Keratinocyte (primary cell): ENCODE data around the gene FOXL2. TPM values are rescaled to one million over a fixed set of nuclear protein-coding genes. Genes with fewer than 3 reads are reported as not detected.

Experiments
- DNase-seq: peaks from one replicate; pipeline ENCODE4 v3.0.0-alpha.2; 2011; ENCODE audit warnings: low read depth, missing footprints, low spot score
- FAIRE-seq: peaks from 2 replicates; lab custom pipeline; 2011; peaks lifted over from hg19 to GRCh38; lab: Jason Lieb, UNC
- H2AFZ ChIP-seq: 2 replicates; pipeline ENCODE4 v1.6.0; 2012; ENCODE audit warnings: low read length, control low read depth, inconsistent platforms; ENCODE audit not compliant: control insufficient read depth
- H3K27ac ChIP-seq: 2 replicates; pipeline ENCODE4 v1.5.1; 2011; ENCODE audit warnings: low read length; ENCODE audit not compliant: control insufficient read depth, insufficient read depth
- H3K27me3 ChIP-seq: 3 replicates; pipeline ENCODE4 v1.6.0; 2011; ENCODE audit warnings: low read length; ENCODE audit not compliant: control insufficient read depth, insufficient read depth; ENCODE audit errors: extremely low read depth
- H3K36me3 ChIP-seq, 2 experiments: 2 replicates in 1 of 2; 3 replicates in 1 of 2; pipeline ENCODE4 v1.5.1; 2011; ENCODE audit warnings: low read length in 2 of 2, mild to moderate bottlenecking in 1 of 2; ENCODE audit not compliant: control insufficient read depth in 2 of 2, insufficient read depth in 2 of 2; ENCODE audit errors: extremely low read depth in 1 of 2
- H3K4me1 ChIP-seq: 3 replicates; pipeline ENCODE4 v1.5.1; 2011; ENCODE audit warnings: low read length; ENCODE audit not compliant: control insufficient read depth, insufficient read depth; ENCODE audit errors: extremely low read depth
- H3K4me2 ChIP-seq: 3 replicates; pipeline ENCODE4 v1.6.0; 2011; ENCODE audit warnings: low read depth, low read length; ENCODE audit not compliant: control insufficient read depth, insufficient read depth; ENCODE audit errors: extremely low read depth
- H3K4me3 ChIP-seq, 3 experiments: fragments of 200-600 bp in 1 of 3; sonication (generic) in 1 of 3; 2 replicates in 2 of 3; 3 replicates in 1 of 3; pipeline ENCODE4 v1.5.1; 2011 to 2016; ENCODE audit warnings: low read length in 3 of 3, mild to moderate bottlenecking in 3 of 3, control low read depth in 2 of 3, inconsistent platforms in 1 of 3, low read depth in 1 of 3, mixed read lengths in 1 of 3, mixed run types in 1 of 3, moderate library complexity in 1 of 3; ENCODE audit not compliant: control insufficient read depth in 2 of 3, insufficient read depth in 2 of 3; ENCODE audit errors: extremely low read depth in 1 of 3
- H3K79me2 ChIP-seq: 2 replicates; pipeline ENCODE4 v1.6.0; 2012; ENCODE audit warnings: low read length; ENCODE audit not compliant: control insufficient read depth, insufficient read depth
- H3K9ac ChIP-seq: 3 replicates; pipeline ENCODE4 v1.6.0; 2011; ENCODE audit warnings: low read length; ENCODE audit not compliant: control insufficient read depth, insufficient read depth; ENCODE audit errors: extremely low read depth
- H3K9me1 ChIP-seq: 3 replicates; pipeline ENCODE4 v1.6.0; 2011; ENCODE audit warnings: low read length; ENCODE audit not compliant: control insufficient read depth, insufficient read depth; ENCODE audit errors: extremely low read depth
- H3K9me3 ChIP-seq: 2 replicates; pipeline ENCODE4 v1.5.1; 2012; ENCODE audit warnings: low read depth, low read length; ENCODE audit not compliant: control insufficient read depth
- H4K20me1 ChIP-seq: 3 replicates; pipeline ENCODE4 v1.6.0; 2011; ENCODE audit warnings: low read length; ENCODE audit not compliant: control insufficient read depth, insufficient read depth; ENCODE audit errors: extremely low read depth
- CTCF ChIP-seq, 3 experiments: IDR thresholded peaks in 1 of 3; conservative IDR thresholded peaks in 1 of 3; optimal IDR thresholded peaks in 1 of 3; 2 replicates in 2 of 3; 3 replicates in 1 of 3; pipeline versions ENCODE3 to v1.5.1; 2011; ENCODE audit warnings: low read length in 3 of 3, mild to moderate bottlenecking in 3 of 3, moderate library complexity in 2 of 3, control low read depth in 1 of 3, inconsistent platforms in 1 of 3; ENCODE audit not compliant: insufficient read depth in 2 of 3; ENCODE audit errors: extremely low read depth in 1 of 3
- EZH2 ChIP-seq: IDR thresholded peaks from one replicate; pipeline ENCODE4 v1.6.1; 2012; ENCODE audit warnings: inconsistent platforms, mild to moderate bottlenecking, low read length, moderate library complexity
- dilution Hi-C: fragments of 300-500 bp; cut with MboI; formaldehyde crosslinking; loops from one replicate; pipeline ENCODE4 v1.7.0; 2020; ENCODE audit warnings: low sequenced_read_pairs; ENCODE audit not compliant: extremely low pct_ligation_motif_present
- polyA plus RNA-seq, 5 experiments: library from polyadenylated mRNA; depleted of rRNA in 3 of 5; stranded (reverse) in 3 of 5; stranded (forward) in 1 of 5; unstranded in 1 of 5; fragments of >200 nt; gene quantifications; 1 replicate in 1 of 5; 2 replicates in 3 of 5; 3 replicates in 1 of 5; pipeline versions ENCODE4 v1.2.1 to v1.2.3, GENCODE V29; 2011 to 2012; ENCODE audit warnings: missing spikeins in 2 of 5, low read depth in 1 of 5, low replicate concordance in 1 of 5

Gene FOXL2
- polyA plus RNA-seq, 1 donor (not counting 4 experiments of a cell fraction or from before 2014, with no cell fraction given) = 0.25 TPM

- H3K27me3 ChIP-seq = peaks cover 30% of the 10 kb centered on the region
Observed at GRCh38 chr3:138962854-138963560, 16.1 kb upstream of the FOXL2 start.

GRCh38 chr3:138960417-138960852 lies 13.5 kb upstream of the FOXL2 start:
- no peak overlapping the region for H3K4me3 ChIP-seq
- no peaks in the 10 kb centered on the region for H4K20me1 ChIP-seq
- H3K27ac ChIP-seq = no peak overlapping the region
- TF ChIP-seq CTCF (optimal IDR thresholded peaks at IDR 0.05 in 1 of 3, IDR thresholded peaks at IDR 0.05 in 1 of 3, conservative IDR thresholded peaks at IDR 0.05 in 1 of 3; ENCODE audit: extremely low read depth in 1 of 3, insufficient read depth in 2 of 3, low read length in 3 of 3) = no peak
- TF ChIP-seq EZH2 = peak; percentile 63
- H3K9me1 ChIP-seq = no peaks in the 10 kb centered on the region
- H3K9me3 ChIP-seq = no peaks in the 10 kb centered on the region
- no peaks in the 10 kb centered on the region for H3K79me2 ChIP-seq
- no peaks in the 10 kb centered on the region for H3K4me1 ChIP-seq
- H3K4me2 ChIP-seq = peak overlapping the region; percentile 32
- DNase-seq (no peak), FAIRE-seq (no peak)
- no peak overlapping the region for H3K9ac ChIP-seq
- H3K27me3 ChIP-seq = peaks cover 36% of the 10 kb centered on the region
- no peak overlapping the region for H2AFZ ChIP-seq
- H3K36me3 ChIP-seq = no peaks in the 10 kb centered on the region
- dilution Hi-C loops = no loop called here

More at GRCh38 chr3:138962854-138963560, 16.1 kb upstream of the FOXL2 start:
- FAIRE-seq = no peak
- no peaks in the 10 kb centered on the region for H4K20me1 ChIP-seq
- dilution Hi-C loops = no loop called here
- H3K9me1 ChIP-seq = no peaks in the 10 kb centered on the region
- no peak overlapping the region for H3K4me2 ChIP-seq
- H3K9me3 ChIP-seq = no peaks in the 10 kb centered on the region
- no peaks in the 10 kb centered on the region for H3K79me2 ChIP-seq
- no peaks in the 10 kb centered on the region for H3K4me1 ChIP-seq
- no peak for DNase-seq
- no peak overlapping the region for H3K27ac ChIP-seq
- TF ChIP-seq EZH2 (no peak), CTCF (optimal IDR thresholded peaks at IDR 0.05 in 1 of 3, IDR thresholded peaks at IDR 0.05 in 1 of 3, conservative IDR thresholded peaks at IDR 0.05 in 1 of 3; ENCODE audit: extremely low read depth in 1 of 3, insufficient read depth in 2 of 3, low read length in 3 of 3) (no peak)
- no peak overlapping the region for H3K4me3 ChIP-seq
- no peak overlapping the region for H3K9ac ChIP-seq
- no peak overlapping the region for H2AFZ ChIP-seq
- H3K36me3 ChIP-seq = no peaks in the 10 kb centered on the region
